Heart left ventricle (tissue), 16 donors: ENCODE measurements around the gene SNAP25. TPM values are rescaled to one million over a fixed set of nuclear protein-coding genes. Genes with fewer than 3 reads are reported as not detected.

ENCODE experiments used
- ATAC-seq, 4 donors: fragments of 200-7000 bp; cut with Tn5 transposase; one replicate each; pipeline ENCODE4 v1.9.1; 2020 to 2022; ENCODE audit warnings: moderate library complexity in 4 of 4, mild to moderate bottlenecking in 3 of 4, moderate number of reproducible peaks in 1 of 4
- DNase-seq, 5 donors: peaks; one replicate each; pipeline ENCODE4 v3.0.0-alpha.2; 2020
- H3K27ac ChIP-seq, 12 donors: fragments of 200-600 bp; sonication (generic) in 4 of 12; one replicate each; pipeline versions ENCODE4 v1.5.0 to v1.8.0; 2016 to 2022; ENCODE audit warnings: mild to moderate bottlenecking in 2 of 12
- H3K27me3 ChIP-seq, 9 donors: fragments of 200-600 bp; sonication (generic) in 2 of 9; one replicate each; pipeline versions ENCODE4 v1.5.1 to v1.8.0; 2016 to 2022; ENCODE audit warnings: mild to moderate bottlenecking in 3 of 9
- H3K36me3 ChIP-seq, 9 donors: fragments of 200-600 bp; sonication (generic) in 2 of 9; one replicate each; pipeline versions ENCODE4 v1.5.0 to v1.8.0; 2018 to 2022; ENCODE audit warnings: mild to moderate bottlenecking in 2 of 9
- H3K4me1 ChIP-seq, 12 donors: fragments of 200-600 bp; sonication (generic) in 4 of 12; one replicate each; pipeline versions ENCODE4 v1.5.0 to v1.8.0; 2016 to 2022; ENCODE audit warnings: mild to moderate bottlenecking in 3 of 12
- H3K4me3 ChIP-seq, 12 donors: fragments of 200-600 bp; sonication (generic) in 4 of 12; one replicate each; pipeline versions ENCODE4 v1.5.0 to v1.8.0; 2017 to 2022; ENCODE audit warnings: mild to moderate bottlenecking in 9 of 12, moderate library complexity in 4 of 12
- H3K9me3 ChIP-seq, 12 donors: fragments of 200-600 bp; sonication (generic) in 4 of 12; one replicate each; pipeline versions ENCODE4 v1.5.0 to v1.8.0; 2016 to 2022; ENCODE audit warnings: mild to moderate bottlenecking in 1 of 12
- CTCF ChIP-seq, 12 donors: fragments of 200-600 bp; sonication (generic) in 4 of 12; IDR thresholded peaks; one replicate each; pipeline versions ENCODE4 v1.5.0 to v1.8.0; 2018 to 2022; ENCODE audit warnings: antibody characterized with exemption in 12 of 12, mild to moderate bottlenecking in 5 of 12
- POLR2A ChIP-seq, 2 donors: fragments of 450-650 bp; IDR thresholded peaks; one replicate each; pipeline ENCODE4 v1.6.1; 2017; ENCODE audit warnings: antibody characterized with exemption in 2 of 2, mild to moderate bottlenecking in 2 of 2, moderate library complexity in 2 of 2
- WGBS, 4 donors: extraction: QIAGEN DNeasy Blood & Tissue Kit in 2 of 4; methylation state at CpG; one replicate each; pipeline versions ENCODE4 v1.1.5 to v1.1.7; 2013 to 2018; 5-methylcytosine and 5-hydroxymethylcytosine counted together
- intact Hi-C, 10 donors: fragments of 100-400 bp; cut with DNase I; formaldehyde crosslinking; loops; one replicate each; pipeline versions ENCODE4 v1.11.1 to v1.14.2; 2022
- polyA plus RNA-seq, 2 donors: library from polyadenylated mRNA; stranded (reverse); fragments of 200-250 nt; gene quantifications; one replicate each; pipeline ENCODE4 v1.2.3, GENCODE V29; 2013
- total RNA-seq, 9 donors: library from RNA; depleted of rRNA in 2 of 9; stranded (reverse); fragments of >200 nt in 2 of 9; fragmentation: NEBNext Ultra II Directional in 3 of 9; extraction: Animal tissue kit (Norgen Biotek cat#: 25700) in 3 of 9; gene quantifications; one replicate each; pipeline versions ENCODE4 v1.1.0 to v1.2.4, GENCODE V29; 2016 to 2023
- donor health status: ischemic (EF 13 %, LVEDD 7.1; RV severe dilation, severe dysfunction).
- donor health status: healthy with polysubstance abuse.
- donor health status: DM: no; HTN: yes; CAD: no.
- donor health status: DM: no; HTN: no; CAD: no.
- donor health status: ischemic (EF 25% LVEDD 6.9; RV normal size, moderate dysfunction).
- donor health status: ischemic (EF 25% LVEDD 5.7; RV mildly dilated, moderate dysfunction).
- donor health status: healthy.
- donor health status: DM: yes; HTN: yes; CAD: no.
- donor health status: ischemic (EF 35%, LVEDD 5.7; RV mildly dilated, moderate dysfunction).
- donor health status: nonischemic (EF 11% LVEDD 7.7; RV severe dilation, severe dysfunction).
- donor health status: DM: yes; HTN: yes; CAD: no.
- donor health status: PGD.
- donor health status: ischemic (EF 29% LVEDD 5.4; RV normal size, mild dysfunction).
- donor health status: nonischemic (EF 23%, LVEDD 6.1; RV moderate dilation, normal function).

Gene SNAP25
- total and polyA plus RNA-seq, 11 donors: 0.10 to 0.91 (median 0.40) TPM; not detected in 5

- ATAC-seq (no peak), DNase-seq (no peak)
- TF ChIP-seq POLR2A (IDR thresholded peaks at IDR 0.05): no peak
- TF ChIP-seq CTCF (IDR thresholded peaks at IDR 0.05): no peak
- intact Hi-C loops: no loop called here
- Histone ChIP-seq H3K27ac (no peak overlapping the region), H3K9me3 (no peaks in the 10 kb centered on the region), H3K36me3 (no peaks in the 10 kb centered on the region), H3K4me3 (no peak overlapping the region), H3K4me1 (peaks cover 0 to 6% (median 0%) of the 10 kb centered on the region in 12 donors), H3K27me3 (peaks cover 0 to 14% (median 4%) of the 10 kb centered on the region in 9 donors)
- WGBS, 4 donors: 70 to 76% (median 72%) methylated on average over 3 of the region's 3 CpGs
These were observed 41.3 kb upstream of the SNAP25 start for GRCh38 chr20:10177326-10177725.

GRCh38 chr20:10178091-10178490 is 40.5 kb upstream of the SNAP25 start:
- Histone ChIP-seq H3K4me1 (no peaks in the 10 kb centered on the region), H3K36me3 (no peaks in the 10 kb centered on the region), H3K27ac (no peak overlapping the region), H3K27me3 (peaks cover 0 to 7% (median under 1%) of the 10 kb centered on the region in 9 donors), H3K4me3 (no peak overlapping the region), H3K9me3 (no peaks in the 10 kb centered on the region)
- intact Hi-C loops: no loop called here
- no peak for DNase-seq
- no peak for ATAC-seq
- WGBS, 4 donors: 76 to 82% (median 82%) methylated on average over 1 of the region's 1 CpG
- TF ChIP-seq CTCF (IDR thresholded peaks at IDR 0.05) (no peak), POLR2A (IDR thresholded peaks at IDR 0.05) (no peak)

- H3K4me3 ChIP-seq: no peak overlapping the region
- H3K9me3 ChIP-seq: no peaks in the 10 kb centered on the region
- H3K27ac ChIP-seq: no peak overlapping the region
- 80 to 85% (median 81%) methylated on average over 3 of the region's 3 CpGs for WGBS, 4 donors
- no peaks in the 10 kb centered on the region for H3K4me1 ChIP-seq
- DNase-seq (no peak), ATAC-seq (no peak)
- TF ChIP-seq POLR2A (IDR thresholded peaks at IDR 0.05) (no peak), CTCF (IDR thresholded peaks at IDR 0.05) (no peak)
- intact Hi-C loops: no loop called here
- H3K27me3 ChIP-seq: no peaks in the 10 kb centered on the region
- H3K36me3 ChIP-seq: no peaks in the 10 kb centered on the region
These were observed 39.8 kb upstream of the SNAP25 start for GRCh38 chr20:10178727-10179313.

GRCh38 chr20:10179574-10180298 is 38.9 kb upstream of the SNAP25 start:
- no peaks in the 10 kb centered on the region for H3K27me3 ChIP-seq
- no peaks in the 10 kb centered on the region for H3K36me3 ChIP-seq
- 63 to 73% (median 67%) methylated on average over 4 of the region's 4 CpGs for WGBS, 4 donors
- no peak for DNase-seq
- no peak overlapping the region for H3K4me3 ChIP-seq
- ATAC-seq: no peak
- peak in 5 of 12 donors; percentile 7 to 17 (median 8) for TF ChIP-seq CTCF (IDR thresholded peaks at IDR 0.05)
- no peak for TF ChIP-seq POLR2A (IDR thresholded peaks at IDR 0.05)
- peaks cover 0 to 1% (median 0%) of the 10 kb centered on the region in 12 donors for H3K9me3 ChIP-seq
- no peaks in the 10 kb centered on the region for H3K4me1 ChIP-seq
- intact Hi-C loops: no loop called here
- H3K27ac ChIP-seq: no peak overlapping the region
